Endothelial cell of umbilical vein (primary cell): Measurements from ENCODE around the gene ZFR. TPM values are rescaled to one million over a fixed set of nuclear protein-coding genes. Genes with fewer than 3 reads are reported as not detected.

Experiments used
- BruUV-seq: library from RNA; stranded (reverse); fragments of 400-500 nt; replicated peaks from 2 replicates; lab custom pipeline; 2021; lab: Mats Ljungman, UMichigan
- CTCF ChIA-PET: fragments of 300-600, 350-600 bp; sonication (Branson Sonifier 250); formaldehyde crosslinking; loops from one replicate; lab custom pipeline; 2021; ENCODE audit warnings: antibody characterized with exemption, inconsistent platforms; lab: Charles Lee
- POLR2A ChIA-PET: fragments of 300-600, 350-600 bp; sonication (Branson Sonifier 250); formaldehyde crosslinking; loops from one replicate; lab custom pipeline; 2021; ENCODE audit warnings: antibody characterized with exemption, inconsistent platforms; lab: Charles Lee
- DNase-seq: peaks from one replicate; pipeline ENCODE4 v3.0.0-alpha.2; 2011; ENCODE audit warnings: low read depth, low spot score
- FAIRE-seq: peaks from 2 replicates; lab custom pipeline; 2011; peaks lifted over from hg19 to GRCh38; lab: Jason Lieb, UNC
- H2AFZ ChIP-seq: 2 replicates; pipeline ENCODE4 v1.6.0; 2012; ENCODE audit warnings: low read depth, low read length, control low read depth, inconsistent platforms
- H3K27ac ChIP-seq: 2 replicates; pipeline ENCODE4 v1.5.1; 2011; ENCODE audit warnings: low read depth, mild to moderate bottlenecking, control low read depth, low read length, moderate library complexity; ENCODE audit not compliant: insufficient read depth
- H3K27me3 ChIP-seq, 2 experiments: 2 replicates each; pipeline versions ENCODE4 v1.6.0 to v1.6.1; 2011; ENCODE audit warnings: low read length in 2 of 2, mixed read lengths in 1 of 2; ENCODE audit not compliant: control insufficient read depth in 2 of 2, insufficient read depth in 2 of 2
- H3K36me3 ChIP-seq, 2 experiments: 2 replicates in 1 of 2; 3 replicates in 1 of 2; pipeline ENCODE4 v1.5.1; 2011; ENCODE audit warnings: low read length in 2 of 2, mild to moderate bottlenecking in 1 of 2, moderate library complexity in 1 of 2; ENCODE audit not compliant: control insufficient read depth in 2 of 2, insufficient read depth in 2 of 2; ENCODE audit errors: extremely low read depth in 1 of 2
- H3K4me1 ChIP-seq: 3 replicates; pipeline ENCODE4 v1.5.1; 2011; ENCODE audit warnings: mild to moderate bottlenecking, low read length; ENCODE audit not compliant: control insufficient read depth, insufficient read depth; ENCODE audit errors: extremely low read depth
- H3K4me2 ChIP-seq: 2 replicates; pipeline ENCODE4 v1.6.1; 2011; ENCODE audit warnings: low read length, control low read depth, mixed read lengths; ENCODE audit not compliant: insufficient read depth
- H3K4me3 ChIP-seq, 3 experiments: fragments of 200-600 bp in 1 of 3; sonication (generic), shearing (Covaris generic) in 1 of 3; replicated peaks in 1 of 3; 2 replicates each; pipeline ENCODE4 v1.5.1; 2011 to 2016; ENCODE audit warnings: control low read depth in 3 of 3, low read length in 3 of 3, mild to moderate bottlenecking in 2 of 3, inconsistent platforms in 1 of 3, low read depth in 1 of 3, moderate library complexity in 1 of 3; ENCODE audit not compliant: insufficient read depth in 1 of 3
- H3K79me2 ChIP-seq: 2 replicates; pipeline ENCODE4 v1.6.0; 2012; ENCODE audit warnings: low read length, inconsistent platforms; ENCODE audit not compliant: control insufficient read depth, insufficient read depth
- H3K9ac ChIP-seq: replicated peaks from 2 replicates; pipeline ENCODE3; 2011; ENCODE audit warnings: low read length, control low read depth; ENCODE audit not compliant: insufficient read depth; ENCODE audit errors: extremely low read depth
- H3K9me1 ChIP-seq: replicated peaks from 3 replicates; pipeline ENCODE4 v1.6.0; 2011; ENCODE audit warnings: mild to moderate bottlenecking, low read length; ENCODE audit not compliant: control insufficient read depth, insufficient read depth; ENCODE audit errors: extremely low read depth
- H3K9me3 ChIP-seq: replicated peaks from 2 replicates; pipeline ENCODE4 v1.5.1; 2012; ENCODE audit warnings: low read length, inconsistent platforms; ENCODE audit not compliant: control insufficient read depth, insufficient read depth
- H4K20me1 ChIP-seq: replicated peaks from 2 replicates; pipeline ENCODE3; 2011; ENCODE audit warnings: mild to moderate bottlenecking, low read length; ENCODE audit not compliant: control insufficient read depth, insufficient read depth; ENCODE audit errors: extremely low read depth
- CTCF ChIP-seq, 2 donors: IDR thresholded peaks; 1 replicate in 1 of 2; 2 replicates in 1 of 2; pipeline ENCODE4 v1.5.1; 2011; ENCODE audit warnings: low read length in 2 of 2, mild to moderate bottlenecking in 2 of 2, moderate library complexity in 2 of 2, control low read depth in 1 of 2, inconsistent platforms in 1 of 2, low read depth in 1 of 2; ENCODE audit not compliant: insufficient read depth in 1 of 2; ENCODE audit errors: extremely low read depth in 1 of 2
- EZH2 ChIP-seq: IDR thresholded peaks from 2 replicates; pipeline ENCODE4 v1.6.1; 2012; ENCODE audit warnings: borderline replicate concordance, low read depth, mild to moderate bottlenecking, moderate library complexity, low read length, inconsistent platforms; ENCODE audit not compliant: severe bottlenecking
- FOS ChIP-seq: IDR thresholded peaks from 2 replicates; pipeline ENCODE4 v1.6.1; 2011; ENCODE audit warnings: mild to moderate bottlenecking, low read length, moderate library complexity, borderline replicate concordance; ENCODE audit not compliant: insufficient read depth
- GATA2 ChIP-seq: IDR thresholded peaks from 2 replicates; pipeline ENCODE4 v1.7.0; 2011; ENCODE audit warnings: low read depth, mild to moderate bottlenecking, moderate library complexity, mixed read lengths, low read length; ENCODE audit not compliant: insufficient read length, insufficient read depth
- JUN ChIP-seq: IDR thresholded peaks from 2 replicates; pipeline ENCODE4 v1.6.1; 2011; ENCODE audit warnings: borderline replicate concordance, low read depth; ENCODE audit not compliant: insufficient read length, insufficient read depth
- MAX ChIP-seq: IDR thresholded peaks from 2 replicates; pipeline ENCODE4 v1.6.1; 2011; ENCODE audit not compliant: insufficient read depth, insufficient read length
- MYC ChIP-seq: IDR thresholded peaks from one replicate; pipeline ENCODE4 v1.6.1; 2011; ENCODE audit warnings: mild to moderate bottlenecking, low read depth, low read length
- POLR2A ChIP-seq: IDR thresholded peaks from 2 replicates; pipeline ENCODE4 v1.6.1; 2012; ENCODE audit warnings: low read depth, mild to moderate bottlenecking, control low read depth, low read length
- POLR2AphosphoS5 ChIP-seq: IDR thresholded peaks from 2 replicates; pipeline ENCODE4 v1.6.1; 2012; ENCODE audit warnings: low read depth, mild to moderate bottlenecking, control low read depth, low read length, moderate library complexity; ENCODE audit not compliant: insufficient read depth
- dilution Hi-C: fragments of 300-500 bp; cut with MboI; formaldehyde crosslinking; loops from one replicate; pipeline ENCODE4 v1.15.0; 2019; ENCODE audit warnings: low sequenced_read_pairs; ENCODE audit not compliant: extremely low pct_ligation_motif_present
- intact Hi-C: fragments of 100-400 bp; cut with micrococcal nuclease; formaldehyde crosslinking; loops from one replicate; pipeline ENCODE4 v1.10.0; 2022
- polyA plus RNA-seq, 4 experiments: library from polyadenylated mRNA; depleted of rRNA in 3 of 4; stranded (reverse) in 3 of 4; unstranded in 1 of 4; fragments of >200 nt; gene quantifications; 2 replicates each; pipeline versions ENCODE4 v1.2.1 to v1.2.3, GENCODE V29; 2011 to 2012; ENCODE audit warnings: missing spikeins in 1 of 4
- total RNA-seq: library from RNA; stranded (reverse); gene quantifications from 2 replicates; pipeline ENCODE4 v1.2.3, GENCODE V29; 2021

Gene ZFR
- total and polyA plus RNA-seq, 2 donors (not counting 3 experiments of a cell fraction or from before 2014, with no cell fraction given): 60.1 to 79.4 TPM

- H3K4me2 ChIP-seq: no peak overlapping the region
- intact Hi-C loops: no loop called here
- H3K79me2 ChIP-seq: peaks cover 29% of the 10 kb centered on the region
- no peak for TF ChIP-seq GATA2
- no peak for TF ChIP-seq POLR2A
- TF ChIP-seq EZH2: no peak
- no peak for TF ChIP-seq MYC
- TF ChIP-seq POLR2AphosphoS5: no peak
- H3K4me3 ChIP-seq: no peak overlapping the region
- no peaks in the 10 kb centered on the region for H4K20me1 ChIP-seq
- no peak overlapping the region for H3K9ac ChIP-seq
- CTCF ChIA-PET: interaction anchor here (0.5 to 1.5 kb wide), 2 partner anchors 143 to 286 kb away, joined by 3 read pairs; no protein-coding TSS in a partner anchor
- H3K27ac ChIP-seq: no peak overlapping the region
- no peaks in the 10 kb centered on the region for H3K27me3 ChIP-seq
- POLR2A ChIA-PET: no interaction called here
- no peaks in the 10 kb centered on the region for H3K36me3 ChIP-seq
- H3K9me3 ChIP-seq: no peaks in the 10 kb centered on the region
- no TSS peak for BruUV-seq
- dilution Hi-C loops: no loop called here
- DNase-seq: no peak
- FAIRE-seq: no peak
- H3K9me1 ChIP-seq: no peaks in the 10 kb centered on the region
- no peak overlapping the region for H2AFZ ChIP-seq
- peaks cover 23% of the 10 kb centered on the region for H3K4me1 ChIP-seq
These were observed 2.1 kb upstream of the ZFR start for GRCh38 chr5:32446630-32447029.

GRCh38 chr5:32445831-32446614 lies 1.5 kb upstream of the ZFR start:
- Histone ChIP-seq H3K9me1 (no peaks in the 10 kb centered on the region), H2AFZ (no peak overlapping the region), H4K20me1 (no peaks in the 10 kb centered on the region), H3K9ac (no peak overlapping the region), H3K79me2 (peaks cover 35% of the 10 kb centered on the region), H3K27ac (no peak overlapping the region), H3K27me3 (no peaks in the 10 kb centered on the region), H3K4me3 (no peak overlapping the region), H3K36me3 (no peaks in the 10 kb centered on the region), H3K4me1 (peaks cover 24% of the 10 kb centered on the region), H3K4me2 (no peak overlapping the region), H3K9me3 (no peaks in the 10 kb centered on the region)
- DNase-seq: no peak
- intact Hi-C loops (no loop called here), dilution Hi-C loops (no loop called here)
- ChIA-PET CTCF (no interaction called here), POLR2A (no interaction called here)
- no TSS peak for BruUV-seq
- no peak for FAIRE-seq
- no peak for TF ChIP-seq MYC
- no peak for TF ChIP-seq CTCF (IDR thresholded peaks at IDR 0.05; ENCODE audit: extremely low read depth in 1 of 2, insufficient read depth in 1 of 2, low read depth in 1 of 2, low read length in 2 of 2)
- no peak for TF ChIP-seq EZH2
- no peak for TF ChIP-seq POLR2AphosphoS5
- no peak for TF ChIP-seq JUN
- TF ChIP-seq FOS: no peak
- no peak for TF ChIP-seq POLR2A
- TF ChIP-seq GATA2: no peak
- TF ChIP-seq MAX: no peak
